ENCODE measurements around the gene ZBTB6. TPM values are rescaled to one million over a fixed set of nuclear protein-coding genes. Genes with fewer than 3 reads are reported as not detected.

The ZBTB6 gene
- total and polyA plus RNA-seq, 2 of the 8 experiments (the other 6 are each of a cell fraction or from before 2014, with no cell fraction given) = 2.0 to 10.0 TPM

GRCh38 chr9:122941582-122942234 lies 28.6 kb upstream of the ZBTB6 start:
- Histone ChIP-seq H3K79me2 (ENCODE audit: control insufficient read depth in 1 of 2, insufficient read depth in 2 of 2, low read length in 2 of 2) (peaks cover 35 to 54% of the 10 kb centered on the region in 2 experiments), H3K14ac (ENCODE audit: insufficient read length) (no peak overlapping the region), H3K27ac (ENCODE audit: low read depth, low read length) (peak overlapping the region; percentile 96), H3K9ac (replicated peaks in 1 of 4; ENCODE audit: extremely low read depth in 1 of 4, low read depth in 3 of 4, low read length in 3 of 4) (peak overlapping the region; percentile 92 to 96 (median 94)), H2BK5ac (ENCODE audit: low read depth, low read length) (0 out of 2 replicates have a peak overlapping the region, but pooled peaks have one; percentile 0), H3K56ac (replicated peaks; ENCODE audit: insufficient read length, low read depth, low read length) (peak overlapping the region; percentile 11), H3K4ac (replicated peaks; ENCODE audit: insufficient read length, low read depth, low read length) (no peak overlapping the region), H2BK15ac (ENCODE audit: low read length) (no peak overlapping the region), H3K9me3 (ENCODE audit: insufficient read depth in 2 of 2, low read depth in 1 of 2, low read length in 1 of 2) (no peaks in the 10 kb centered on the region), H3K27me3 (replicated peaks in 1 of 4; ENCODE audit: control insufficient read depth in 3 of 4, extremely low read depth in 1 of 4, insufficient read depth in 3 of 4, low read length in 3 of 4) (no peaks in the 10 kb centered on the region), H4K20me1 (replicated peaks in 1 of 2; ENCODE audit: control insufficient read depth in 1 of 2, insufficient read depth in 2 of 2, low read length in 2 of 2) (peaks cover 4% of the 10 kb centered on the region in 2 experiments), H3K23me2 (ENCODE audit: low read depth, low read length) (peaks cover 3% of the 10 kb centered on the region), H3K23ac (ENCODE audit: insufficient read length) (no peak overlapping the region), H3K4me3 (ENCODE audit: extremely low read depth in 1 of 4, insufficient read depth in 2 of 4, low read depth in 3 of 4, low read length in 4 of 4) (peak overlapping the region; percentile 83 to 93 (median 90)), H2AFZ (ENCODE audit: low read length) (no peak overlapping the region), H3K79me1 (ENCODE audit: low read depth, low read length) (no peaks in the 10 kb centered on the region), H3K18ac (ENCODE audit: extremely low read depth, low read length) (no peak overlapping the region; the same call in 1 of the 2 replicates), H4K91ac (replicated peaks; ENCODE audit: insufficient read length, low read length) (peak overlapping the region; percentile 20), H2AK5ac (ENCODE audit: low read depth, low read length) (no peak overlapping the region; the same call in 1 of the 2 replicates), H3K36me3 (ENCODE audit: control insufficient read depth in 2 of 4, insufficient read depth in 4 of 4, low read length in 3 of 4) (peaks cover 2 to 14% (median 4%) of the 10 kb centered on the region in 4 experiments; a peak in 3 of 8 replicates), H2BK20ac (ENCODE audit: low read length) (no peak overlapping the region), H4K8ac (ENCODE audit: extremely low read depth, insufficient read depth, low read length) (peak overlapping the region; percentile 99; the same call in 1 of the 2 replicates), H2BK12ac (ENCODE audit: low read depth, low read length) (peak overlapping the region; percentile 35; the same call in 1 of the 2 replicates), H3K4me1 (replicated peaks in 1 of 4; ENCODE audit: control insufficient read depth in 3 of 4, insufficient read depth in 4 of 4, low read length in 3 of 4) (peaks cover 2 to 7% (median 2%) of the 10 kb centered on the region in 4 experiments; a peak in 5 of 7 replicates), H2BK120ac (replicated peaks; ENCODE audit: low read depth, low read length) (no peak overlapping the region), H4K5ac (ENCODE audit: insufficient read length, low read depth, low read length) (peak overlapping the region; percentile 7), H3K4me2 (ENCODE audit: insufficient read depth in 1 of 2, low read depth in 2 of 2, low read length in 2 of 2) (peak overlapping the region; percentile 90 to 98)
- DNase-seq (ENCODE audit: low read depth in 1 of 2, low spot score in 2 of 2) (no peak), FAIRE-seq (no peak)
- POLR2A ChIA-PET (ENCODE audit: partially characterized antibody) = interaction anchor here (0.7 to 6.2 kb wide), 11 partner anchors 9 to 131 kb away, joined by 3 to 79 read pairs (median 8); partner anchors contain the start of genes ZBTB26 and ZBTB6
- WGBS, 2 experiments (ENCODE audit: extremely low coverage in 1 of 2, insufficient coverage in 1 of 2, insufficient read length in 1 of 2, insufficient replicate concordance in 2 of 2, low coverage in 1 of 2, low lambda C conversion rate in 2 of 2, missing lambda C conversion rate in 1 of 2) = 14% methylated on average over 17 of the region's 17 CpGs; no CpG with 5 or more reads in 1 of the 2 experiments
- TF ChIP-seq CTCF (IDR thresholded peaks at IDR 0.05; ENCODE audit: control extremely low read depth in 1 of 3, insufficient read depth in 1 of 3, low read depth in 1 of 3, low read length in 3 of 3) = no peak
- no peak for TF ChIP-seq POLR2A (IDR thresholded peaks at IDR 0.05; ENCODE audit: control extremely low read depth in 1 of 2, low read depth in 2 of 2, low read length in 2 of 2)
- peak; percentile 55 for TF ChIP-seq SAP30 (IDR thresholded peaks at IDR 0.05; ENCODE audit: insufficient read depth, insufficient replicate concordance, low read length)
- peak; percentile 69 to 72; a peak in 2 of 4 replicates for TF ChIP-seq SIN3A (conservative IDR thresholded peaks at IDR 0.05 in 1 of 2, IDR thresholded peaks at IDR 0.05 in 1 of 2; ENCODE audit: low read depth in 1 of 2, low read length in 2 of 2)
- no peak for TF ChIP-seq SIRT6 (IDR thresholded peaks at IDR 0.05; ENCODE audit: low read length)
- CTCF ChIA-PET (ENCODE audit: partially characterized antibody) = no interaction called here

Measured in H1 (cell line).